AG04449 (cell line): ENCODE measurements around the gene SLC6A16.

Experiments used
- CTCF ChIA-PET: fragments of 350-600 bp; formaldehyde crosslinking; extraction: SDS; loops from one replicate; lab custom pipeline; 2021; ENCODE audit warnings: antibody characterized with exemption; lab: Yijun Ruan, JAX
- POLR2A ChIA-PET: fragments of 400-600, 350-600 bp; formaldehyde crosslinking; extraction: SDS; loops from one replicate; lab custom pipeline; 2020; ENCODE audit warnings: antibody characterized with exemption, inconsistent platforms; lab: Yijun Ruan, JAX
- DNase-seq: peaks from one replicate; pipeline ENCODE4 v3.0.0-alpha.2; 2010; ENCODE audit warnings: low read depth, low spot score
- H3K4me3 ChIP-seq: 2 replicates; pipeline ENCODE4 v1.5.1; 2011; ENCODE audit warnings: low read depth, mild to moderate bottlenecking, control low read depth, low read length
- TF ChIP-seq, protein P1 (sequence below): IDR thresholded peaks from one replicate; pipeline ENCODE4 v1.5.1; 2011; ENCODE audit warnings: mild to moderate bottlenecking, moderate library complexity, low read length, control low read depth, inconsistent platforms; ENCODE audit not compliant: insufficient read depth; ENCODE audit errors: missing control alignments

The SLC6A16 gene

DNA sequence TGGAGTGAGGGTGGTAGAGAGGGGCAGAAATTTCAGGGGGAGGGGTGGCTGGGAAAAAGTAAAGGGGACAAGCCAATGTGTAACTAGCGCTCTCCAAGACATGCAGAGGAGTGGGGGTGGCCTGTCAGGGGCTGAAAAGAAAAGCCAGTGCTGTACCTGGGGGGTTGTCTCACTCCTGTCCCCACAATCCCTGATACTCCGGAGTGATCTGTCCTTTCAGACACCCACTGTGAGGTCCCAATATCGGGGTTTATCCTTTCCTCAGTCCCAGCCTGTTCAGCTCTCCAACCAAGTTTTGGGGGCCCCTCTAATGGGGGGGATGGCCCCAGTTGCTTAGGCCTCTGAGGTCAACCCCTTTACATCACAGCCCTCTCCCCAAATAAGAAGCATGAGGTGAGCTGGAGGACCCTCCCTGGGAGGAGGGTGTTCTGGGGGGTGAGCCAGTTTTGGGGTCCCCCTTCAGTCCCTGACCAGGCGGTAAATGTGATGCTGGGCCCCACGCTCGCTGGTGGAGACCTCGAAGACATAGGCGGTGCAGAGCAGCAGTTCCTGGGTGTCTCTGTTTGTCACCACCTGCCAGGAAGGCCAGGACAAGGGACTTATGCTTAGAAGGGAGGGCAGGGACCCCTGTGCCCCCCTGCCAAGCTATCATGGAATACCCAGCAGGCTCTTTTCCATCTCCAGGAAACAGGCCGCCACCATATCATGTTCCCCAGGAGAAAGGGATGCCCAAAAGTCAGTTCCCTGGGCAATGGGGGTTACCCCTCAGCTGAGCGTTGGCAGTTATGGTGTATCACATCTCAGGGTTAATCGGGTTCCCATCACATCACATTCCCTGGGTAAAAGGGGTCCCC is 16.1 kb upstream of the SLC6A16 start:
- ChIA-PET POLR2A (interaction anchor here (0.6 kb wide), 1 partner anchor 238 kb away, joined by 3 read pairs; no protein-coding TSS in a partner anchor), CTCF (interaction anchor here (1.0 to 2.8 kb wide), 3 partner anchors 14 to 229 kb away, joined by 3 to 7 read pairs (median 5); no protein-coding TSS in a partner anchor)
- no peak overlapping the region for H3K4me3 ChIP-seq
- DNase-seq: no peak
- TF ChIP-seq, protein P1, sequence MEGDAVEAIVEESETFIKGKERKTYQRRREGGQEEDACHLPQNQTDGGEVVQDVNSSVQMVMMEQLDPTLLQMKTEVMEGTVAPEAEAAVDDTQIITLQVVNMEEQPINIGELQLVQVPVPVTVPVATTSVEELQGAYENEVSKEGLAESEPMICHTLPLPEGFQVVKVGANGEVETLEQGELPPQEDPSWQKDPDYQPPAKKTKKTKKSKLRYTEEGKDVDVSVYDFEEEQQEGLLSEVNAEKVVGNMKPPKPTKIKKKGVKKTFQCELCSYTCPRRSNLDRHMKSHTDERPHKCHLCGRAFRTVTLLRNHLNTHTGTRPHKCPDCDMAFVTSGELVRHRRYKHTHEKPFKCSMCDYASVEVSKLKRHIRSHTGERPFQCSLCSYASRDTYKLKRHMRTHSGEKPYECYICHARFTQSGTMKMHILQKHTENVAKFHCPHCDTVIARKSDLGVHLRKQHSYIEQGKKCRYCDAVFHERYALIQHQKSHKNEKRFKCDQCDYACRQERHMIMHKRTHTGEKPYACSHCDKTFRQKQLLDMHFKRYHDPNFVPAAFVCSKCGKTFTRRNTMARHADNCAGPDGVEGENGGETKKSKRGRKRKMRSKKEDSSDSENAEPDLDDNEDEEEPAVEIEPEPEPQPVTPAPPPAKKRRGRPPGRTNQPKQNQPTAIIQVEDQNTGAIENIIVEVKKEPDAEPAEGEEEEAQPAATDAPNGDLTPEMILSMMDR: no peak

DNA sequence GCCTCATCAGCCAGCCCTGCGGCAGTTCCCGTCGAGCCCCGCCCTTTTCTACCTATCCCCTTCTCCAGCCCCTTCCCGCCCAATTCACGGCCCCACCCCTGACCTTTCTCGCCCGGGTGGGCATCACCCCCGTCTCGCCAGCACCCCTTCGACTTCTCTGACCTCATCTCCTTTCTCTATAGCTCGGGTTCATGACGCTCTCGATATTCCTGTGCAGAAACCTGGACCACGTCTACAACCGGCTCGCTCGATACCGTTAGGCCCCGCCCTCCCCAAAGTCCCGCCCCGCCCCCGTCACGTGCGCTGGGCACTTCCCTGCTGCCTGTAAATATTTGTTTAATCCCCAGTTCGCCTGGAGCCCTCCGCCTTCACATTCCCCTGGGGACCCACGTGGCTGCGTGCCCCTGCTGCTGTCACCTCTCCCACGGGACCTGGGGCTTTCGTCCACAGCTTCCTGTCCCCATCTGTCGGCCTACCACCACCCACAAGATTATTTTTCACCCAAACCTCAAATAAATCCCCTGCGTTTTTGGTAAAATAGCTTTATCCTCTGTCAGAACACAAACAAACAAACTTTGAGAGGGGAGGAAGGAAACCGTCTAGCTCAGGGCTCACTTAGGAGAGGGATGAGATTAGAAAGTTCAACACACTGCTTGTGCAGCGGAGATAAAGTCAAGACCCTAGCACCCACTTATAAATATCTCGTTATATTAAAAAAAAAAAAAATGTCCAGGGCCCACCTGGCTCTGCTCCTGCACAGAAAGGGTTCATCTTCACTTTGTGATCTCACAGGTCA is 15.3 kb upstream of the SLC6A16 start:
- DNase-seq: no peak
- POLR2A ChIA-PET: no interaction called here
- no peak overlapping the region for H3K4me3 ChIP-seq
- CTCF ChIA-PET: interaction anchor here (0.9 to 2.2 kb wide), 6 partner anchors 8 to 230 kb away, joined by 3 to 10 read pairs (median 4); no protein-coding TSS in a partner anchor
- TF ChIP-seq, protein P1: no peak

DNA sequence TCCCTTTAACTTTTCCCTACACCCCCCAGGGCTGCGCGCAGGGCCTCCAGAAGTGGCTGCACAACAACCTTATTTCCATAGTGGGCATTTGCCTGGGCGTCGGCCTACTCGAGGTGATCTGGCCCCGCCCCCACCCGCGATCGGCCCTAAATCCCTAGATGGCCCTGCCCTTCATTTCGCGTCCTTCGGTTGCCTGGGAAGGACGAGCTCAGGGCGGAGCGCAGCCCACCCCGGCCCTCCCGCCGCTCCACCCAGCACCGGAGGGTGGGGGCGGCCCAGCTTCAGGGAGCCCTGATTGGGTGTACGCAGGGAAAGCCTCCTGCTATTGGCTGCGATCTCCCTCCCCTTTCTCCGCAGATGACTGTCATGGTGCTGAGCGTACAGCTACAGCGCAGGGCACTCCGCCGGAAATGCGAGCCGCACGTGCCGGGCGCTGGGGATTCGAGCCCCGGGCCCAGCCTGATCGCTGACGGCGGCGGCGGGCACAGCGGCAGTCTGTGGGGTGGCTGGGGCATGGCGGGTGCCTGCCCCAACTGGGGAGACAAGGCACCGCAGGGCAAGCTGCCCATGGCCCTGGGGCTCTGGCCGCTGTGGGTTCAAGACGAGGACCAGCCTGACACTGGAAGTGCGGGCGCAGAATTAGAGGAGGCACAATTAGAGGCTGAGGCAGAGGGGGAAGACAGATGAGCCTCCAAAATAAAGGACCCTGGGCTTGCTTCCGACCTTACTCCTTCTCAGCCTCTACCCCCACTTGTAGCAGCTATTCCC is 14.5 kb upstream of the SLC6A16 start:
- H3K4me3 ChIP-seq: no peak overlapping the region; the same call in 1 of the 2 replicates
- DNase-seq: no peak
- POLR2A ChIA-PET: no interaction called here
- CTCF ChIA-PET: interaction anchor here (0.7 to 2.2 kb wide), 6 partner anchors 9 to 38 kb away, joined by 3 to 10 read pairs (median 4); no protein-coding TSS in a partner anchor
- TF ChIP-seq, protein P1: no peak

DNA sequence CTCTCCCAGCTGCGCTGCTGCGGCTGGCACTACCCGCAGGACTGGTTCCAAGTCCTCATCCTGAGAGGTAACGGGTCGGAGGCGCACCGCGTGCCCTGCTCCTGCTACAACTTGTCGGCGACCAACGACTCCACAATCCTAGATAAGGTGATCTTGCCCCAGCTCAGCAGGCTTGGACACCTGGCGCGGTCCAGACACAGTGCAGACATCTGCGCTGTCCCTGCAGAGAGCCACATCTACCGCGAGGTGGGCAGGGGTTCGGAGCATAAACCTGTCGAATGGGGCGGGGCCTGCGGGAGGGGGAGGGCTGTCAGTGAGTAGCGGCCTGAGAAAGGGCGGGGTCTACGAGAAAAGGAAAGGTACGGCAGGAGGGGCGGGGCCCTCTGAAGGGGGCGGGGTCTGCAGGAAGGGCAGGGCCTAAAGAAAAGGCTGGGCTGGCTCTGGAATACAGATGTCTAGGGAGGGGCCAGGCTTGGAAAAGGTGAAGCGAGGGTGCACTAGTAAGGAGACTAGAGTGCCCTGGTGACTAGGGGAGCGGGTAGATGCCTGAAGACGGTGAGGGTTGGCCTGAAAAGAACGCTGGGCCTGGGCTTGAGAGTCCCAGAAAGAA is 13.8 kb upstream of the SLC6A16 start:
- POLR2A ChIA-PET: no interaction called here

DNA sequence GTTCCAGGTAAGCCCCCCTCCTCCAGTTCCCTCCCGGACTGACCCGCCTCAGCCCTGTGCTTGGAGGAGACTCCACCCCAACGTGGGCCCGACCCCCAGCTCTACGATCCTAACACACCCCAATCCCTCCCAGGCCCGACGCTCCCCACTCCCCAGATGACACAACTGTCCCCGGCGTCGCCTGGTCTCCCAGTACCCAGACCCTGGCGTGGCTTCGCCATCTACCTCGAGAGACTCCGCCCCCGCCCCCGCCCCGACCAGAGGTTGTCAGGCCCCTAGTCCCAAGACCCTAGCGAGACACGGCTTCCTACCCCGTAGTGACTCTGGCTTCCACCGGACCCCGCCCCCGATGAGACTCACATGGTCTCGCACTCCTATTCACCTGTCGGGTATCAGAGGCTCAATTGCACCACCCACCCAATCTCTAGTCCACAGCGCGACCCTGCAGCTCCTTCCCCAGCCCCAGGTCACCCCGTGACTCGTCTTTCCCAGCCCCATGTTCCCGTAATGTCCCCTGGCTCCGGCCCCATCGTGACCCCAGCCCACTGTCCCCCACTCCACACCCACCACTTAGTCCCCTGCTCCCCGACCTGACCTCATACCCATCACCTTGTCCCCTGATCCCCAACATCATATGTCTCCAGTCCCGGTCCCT is 13.2 kb upstream of the SLC6A16 start:
- POLR2A ChIA-PET: no interaction called here
- CTCF ChIA-PET: interaction anchor here (1.2 to 2.4 kb wide), 2 partner anchors 105 to 112 kb away, joined by 3 to 9 read pairs; no protein-coding TSS in a partner anchor
- TF ChIP-seq, protein P1: no peak
- DNase-seq: no peak
- H3K4me3 ChIP-seq: no peak overlapping the region

More for the DNA sequence above, 13.8 kb upstream of the SLC6A16 start:
- no peak for DNase-seq
- no peak overlapping the region; the same call in 1 of the 2 replicates for H3K4me3 ChIP-seq
- CTCF ChIA-PET: interaction anchor here (0.7 to 2.4 kb wide), 6 partner anchors 11 to 113 kb away, joined by 3 to 10 read pairs (median 6); no protein-coding TSS in a partner anchor
- TF ChIP-seq, protein P1: no peak
